K562 (cell line): ENCODE data around the gene SPIRE1. TPM values are rescaled to one million over a fixed set of nuclear protein-coding genes. Genes with fewer than 3 reads are reported as not detected.

Experiments used
- ARNT ChIP-seq, 2 experiments: fragments of 450-650 bp; IDR thresholded peaks; 2 replicates each; pipeline ENCODE4 v1.6.1; 2016; ENCODE audit warnings: mild to moderate bottlenecking in 1 of 2
- ASH1L ChIP-seq: fragments of 450-650 bp; IDR thresholded peaks from 2 replicates; pipeline ENCODE4 v1.6.1; 2018; ENCODE audit warnings: borderline replicate concordance, mild to moderate bottlenecking, low read depth; ENCODE audit not compliant: partially characterized antibody
- CC2D1A ChIP-seq: fragments of 450-650 bp; IDR thresholded peaks from 2 replicates; pipeline ENCODE4 v1.6.1; 2017; ENCODE audit warnings: mild to moderate bottlenecking
- ESRRB ChIP-seq: fragments of 250-450 bp; sonication (Bioruptor Pico); IDR thresholded peaks from 2 replicates; pipeline ENCODE4 v1.5.0; 2020; ENCODE audit warnings: mild to moderate bottlenecking, moderate library complexity, borderline replicate concordance
- ETV1 ChIP-seq: fragments of 450-650 bp; conservative IDR thresholded peaks from 2 replicates; pipeline ENCODE4 v1.6.1; 2016; ENCODE audit warnings: missing genetic modification characterization, control low read depth, low read depth, missing compliant biosample characterization
- HNRNPH1 ChIP-seq: fragments of 200-400 bp; formaldehyde crosslinking; optimal IDR thresholded peaks from 2 replicates; pipeline ENCODE3; 2017; ENCODE audit warnings: low read depth, mild to moderate bottlenecking, low read length, moderate library complexity
- KAT7 ChIP-seq: sonication (generic); formaldehyde crosslinking; IDR thresholded peaks from 2 replicates; pipeline ENCODE4 v1.8.0; 2022; ENCODE audit warnings: missing genetic modification reagents, mild to moderate bottlenecking, borderline replicate concordance
- NCOA4 ChIP-seq: fragments of 450-650 bp; IDR thresholded peaks from 2 replicates; pipeline ENCODE4 v1.6.1; 2018; ENCODE audit warnings: mild to moderate bottlenecking; ENCODE audit not compliant: partially characterized antibody
- NEUROD1 ChIP-seq: fragments of 150-350 bp; IDR thresholded peaks from 2 replicates; pipeline ENCODE4 v1.6.1; 2014; ENCODE audit warnings: borderline replicate concordance, low read length, low read depth; ENCODE audit not compliant: partially characterized antibody
- OTX1 ChIP-seq: fragments of 450-650 bp; formaldehyde crosslinking; IDR thresholded peaks from 2 replicates; pipeline ENCODE4 v1.4.0; 2022; ENCODE audit warnings: mild to moderate bottlenecking
- SMAD2 ChIP-seq: fragments of 150-350 bp; IDR thresholded peaks from 2 replicates; pipeline ENCODE4 v1.6.1; 2014; ENCODE audit warnings: low read depth, mild to moderate bottlenecking, low read length
- TCF7L2 ChIP-seq: fragments of 150-350 bp; IDR thresholded peaks from 2 replicates; pipeline ENCODE4 v1.6.1; 2016; ENCODE audit warnings: low read depth, mild to moderate bottlenecking, low read length, moderate library complexity
- ZNF146 ChIP-seq: IDR thresholded peaks from one replicate; pipeline ENCODE4 v1.6.1; 2018; ENCODE audit warnings: missing compliant biosample characterization; ENCODE audit not compliant: unreplicated experiment
- ZNF75A ChIP-seq: fragments of 450-650 bp; formaldehyde crosslinking; IDR thresholded peaks from 2 replicates; pipeline ENCODE4 v1.4.0; 2020; ENCODE audit warnings: mild to moderate bottlenecking
- polyA plus RNA-seq, 8 experiments: library from polyadenylated mRNA; depleted of rRNA in 4 of 8; stranded (reverse) in 5 of 8; unstranded in 3 of 8; fragments of >200 nt; fragmentation: Nextera tagmentation in 2 of 8; fragmentation: Illumina TruSeq in 1 of 8; extraction: Ambion mirVana in 2 of 8; extraction: Trizol in 1 of 8; gene quantifications; 2 replicates each; pipeline versions ENCODE4 v1.2.1 to v1.2.3, GENCODE V29; 2011 to 2014; ENCODE audit warnings: inconsistent platforms in 1 of 8, missing spikeins in 1 of 8
- total RNA-seq, 7 experiments: library from RNA; depleted of rRNA in 6 of 7; stranded (reverse); fragments of >200 nt in 6 of 7; fragmentation: Illumina TruSeq in 2 of 7; extraction: Trizol in 2 of 7; gene quantifications; 2 replicates each; pipeline versions ENCODE4 v1.2.1 to v1.2.3, GENCODE V29; 2011 to 2021; ENCODE audit warnings: low replicate concordance in 1 of 7
- TF ChIP-seq, protein P1 (sequence below): fragments of 250-450 bp; sonication (Bioruptor Pico); IDR thresholded peaks from 2 replicates; pipeline ENCODE4 v1.4.0; 2020
- TF ChIP-seq, protein P2 (sequence below): IDR thresholded peaks from 2 replicates; pipeline ENCODE4 v1.6.1; 2016; ENCODE audit warnings: missing genetic modification characterization, missing compliant biosample characterization
- TF ChIP-seq, protein P3 (sequence below), 2 experiments: fragments of 200-800 bp in 1 of 2; sonication (Bioruptor generic) in 1 of 2; sonication (generic) in 1 of 2; formaldehyde crosslinking in 1 of 2; IDR thresholded peaks in 1 of 2; conservative IDR thresholded peaks in 1 of 2; 2 replicates each; pipeline versions ENCODE4 v1.5.0 to v1.6.1; 2016 to 2020; ENCODE audit warnings: missing compliant biosample characterization in 1 of 2, missing genetic modification characterization in 1 of 2, missing genetic modification reagents in 1 of 2

The SPIRE1 gene
- total and polyA plus RNA-seq, 9 of the 15 experiments (the other 6 are each of a cell fraction or from before 2014, with no cell fraction given) = 2.9 to 14.0 (median 10.2) TPM

DNA sequence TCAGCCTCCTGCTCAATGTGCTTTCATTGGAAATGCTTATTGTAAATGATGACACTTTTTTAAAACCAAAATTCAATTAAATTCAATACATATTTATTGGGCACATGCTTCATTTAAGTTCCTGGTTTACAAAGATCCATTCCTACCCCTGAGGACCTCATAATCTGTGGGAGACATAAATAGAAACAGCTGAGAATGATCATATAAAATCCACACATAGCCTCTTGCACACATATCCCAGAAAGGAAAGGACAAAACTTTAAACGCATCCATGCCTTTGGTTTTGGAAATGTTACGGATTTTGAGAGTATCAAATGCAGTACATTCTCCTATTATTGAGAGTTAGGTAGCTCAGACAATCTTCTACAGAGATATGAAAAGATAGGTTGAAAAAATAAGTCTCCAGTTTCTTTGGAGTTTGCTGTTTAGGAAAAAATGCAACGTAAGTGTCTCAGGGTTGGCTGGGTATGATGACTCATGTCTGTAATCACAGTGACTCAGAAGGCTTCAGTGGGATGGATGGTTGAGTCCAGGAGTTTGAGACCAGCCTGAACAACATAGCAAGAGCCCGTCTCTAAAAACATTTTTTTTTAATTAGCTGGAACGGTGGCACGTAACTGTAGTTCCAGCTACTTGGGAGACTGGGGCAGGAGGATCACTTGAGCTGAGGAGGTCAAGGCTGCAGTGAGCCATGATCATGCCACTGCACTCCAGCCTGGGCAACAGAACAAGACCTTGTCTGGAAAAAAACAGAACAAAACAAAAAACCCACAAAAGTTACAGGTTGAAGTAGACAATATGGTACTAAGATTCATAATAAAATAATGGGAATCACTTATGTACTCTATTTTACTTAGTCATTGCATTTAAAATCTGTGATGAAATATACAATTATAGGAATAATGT is 254.1 kb downstream of the SPIRE1 start (continued):
- TF ChIP-seq NEUROD1 (peak; percentile 43), ZNF146 (no peak), TCF7L2 (no peak), ASH1L (no peak), HNRNPH1 (no peak), CC2D1A (no peak), SMAD2 (no peak), ESRRB (no peak), NCOA4 (no peak), ZNF75A (CRISPR knock-in tag) (no peak), ARNT (IDR thresholded peaks at IDR 0.05) (peak in 1 of 2 experiments; percentile 77; a peak in 1 of 4 replicates), ETV1 (tag) (no peak), KAT7 (CRISPR knock-in tag) (no peak), OTX1 (CRISPR knock-in tag) (no peak)
- TF ChIP-seq, protein P1, sequence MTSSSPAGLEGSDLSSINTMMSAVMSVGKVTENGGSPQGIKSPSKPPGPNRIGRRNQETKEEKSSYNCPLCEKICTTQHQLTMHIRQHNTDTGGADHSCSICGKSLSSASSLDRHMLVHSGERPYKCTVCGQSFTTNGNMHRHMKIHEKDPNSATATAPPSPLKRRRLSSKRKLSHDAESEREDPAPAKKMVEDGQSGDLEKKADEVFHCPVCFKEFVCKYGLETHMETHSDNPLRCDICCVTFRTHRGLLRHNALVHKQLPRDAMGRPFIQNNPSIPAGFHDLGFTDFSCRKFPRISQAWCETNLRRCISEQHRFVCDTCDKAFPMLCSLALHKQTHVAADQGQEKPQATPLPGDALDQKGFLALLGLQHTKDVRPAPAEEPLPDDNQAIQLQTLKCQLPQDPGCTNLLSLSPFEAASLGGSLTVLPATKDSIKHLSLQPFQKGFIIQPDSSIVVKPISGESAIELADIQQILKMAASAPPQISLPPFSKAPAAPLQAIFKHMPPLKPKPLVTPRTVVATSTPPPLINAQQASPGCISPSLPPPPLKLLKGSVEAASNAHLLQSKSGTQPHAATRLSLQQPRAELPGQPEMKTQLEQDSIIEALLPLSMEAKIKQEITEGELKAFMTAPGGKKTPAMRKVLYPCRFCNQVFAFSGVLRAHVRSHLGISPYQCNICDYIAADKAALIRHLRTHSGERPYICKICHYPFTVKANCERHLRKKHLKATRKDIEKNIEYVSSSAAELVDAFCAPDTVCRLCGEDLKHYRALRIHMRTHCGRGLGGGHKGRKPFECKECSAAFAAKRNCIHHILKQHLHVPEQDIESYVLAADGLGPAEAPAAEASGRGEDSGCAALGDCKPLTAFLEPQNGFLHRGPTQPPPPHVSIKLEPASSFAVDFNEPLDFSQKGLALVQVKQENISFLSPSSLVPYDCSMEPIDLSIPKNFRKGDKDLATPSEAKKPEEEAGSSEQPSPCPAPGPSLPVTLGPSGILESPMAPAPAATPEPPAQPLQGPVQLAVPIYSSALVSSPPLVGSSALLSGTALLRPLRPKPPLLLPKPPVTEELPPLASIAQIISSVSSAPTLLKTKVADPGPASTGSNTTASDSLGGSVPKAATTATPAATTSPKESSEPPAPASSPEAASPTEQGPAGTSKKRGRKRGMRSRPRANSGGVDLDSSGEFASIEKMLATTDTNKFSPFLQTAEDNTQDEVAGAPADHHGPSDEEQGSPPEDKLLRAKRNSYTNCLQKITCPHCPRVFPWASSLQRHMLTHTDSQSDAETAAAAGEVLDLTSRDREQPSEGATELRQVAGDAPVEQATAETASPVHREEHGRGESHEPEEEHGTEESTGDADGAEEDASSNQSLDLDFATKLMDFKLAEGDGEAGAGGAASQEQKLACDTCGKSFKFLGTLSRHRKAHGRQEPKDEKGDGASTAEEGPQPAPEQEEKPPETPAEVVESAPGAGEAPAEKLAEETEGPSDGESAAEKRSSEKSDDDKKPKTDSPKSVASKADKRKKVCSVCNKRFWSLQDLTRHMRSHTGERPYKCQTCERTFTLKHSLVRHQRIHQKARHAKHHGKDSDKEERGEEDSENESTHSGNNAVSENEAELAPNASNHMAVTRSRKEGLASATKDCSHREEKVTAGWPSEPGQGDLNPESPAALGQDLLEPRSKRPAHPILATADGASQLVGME (CRISPR knock-in tag) = no peak
- TF ChIP-seq, protein P2, sequence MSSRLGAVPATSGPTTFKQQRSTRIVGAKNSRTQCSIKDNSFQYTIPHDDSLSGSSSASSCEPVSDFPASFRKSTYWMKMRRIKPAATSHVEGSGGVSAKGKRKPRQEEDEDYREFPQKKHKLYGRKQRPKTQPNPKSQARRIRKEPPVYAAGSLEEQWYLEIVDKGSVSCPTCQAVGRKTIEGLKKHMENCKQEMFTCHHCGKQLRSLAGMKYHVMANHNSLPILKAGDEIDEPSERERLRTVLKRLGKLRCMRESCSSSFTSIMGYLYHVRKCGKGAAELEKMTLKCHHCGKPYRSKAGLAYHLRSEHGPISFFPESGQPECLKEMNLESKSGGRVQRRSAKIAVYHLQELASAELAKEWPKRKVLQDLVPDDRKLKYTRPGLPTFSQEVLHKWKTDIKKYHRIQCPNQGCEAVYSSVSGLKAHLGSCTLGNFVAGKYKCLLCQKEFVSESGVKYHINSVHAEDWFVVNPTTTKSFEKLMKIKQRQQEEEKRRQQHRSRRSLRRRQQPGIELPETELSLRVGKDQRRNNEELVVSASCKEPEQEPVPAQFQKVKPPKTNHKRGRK (tag) = no peak
- TF ChIP-seq, protein P3, sequence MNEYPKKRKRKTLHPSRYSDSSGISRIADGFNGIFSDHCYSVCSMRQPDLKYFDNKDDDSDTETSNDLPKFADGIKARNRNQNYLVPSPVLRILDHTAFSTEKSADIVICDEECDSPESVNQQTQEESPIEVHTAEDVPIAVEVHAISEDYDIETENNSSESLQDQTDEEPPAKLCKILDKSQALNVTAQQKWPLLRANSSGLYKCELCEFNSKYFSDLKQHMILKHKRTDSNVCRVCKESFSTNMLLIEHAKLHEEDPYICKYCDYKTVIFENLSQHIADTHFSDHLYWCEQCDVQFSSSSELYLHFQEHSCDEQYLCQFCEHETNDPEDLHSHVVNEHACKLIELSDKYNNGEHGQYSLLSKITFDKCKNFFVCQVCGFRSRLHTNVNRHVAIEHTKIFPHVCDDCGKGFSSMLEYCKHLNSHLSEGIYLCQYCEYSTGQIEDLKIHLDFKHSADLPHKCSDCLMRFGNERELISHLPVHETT (CRISPR knock-in tag; conservative IDR thresholded peaks at IDR 0.05 in 1 of 2, IDR thresholded peaks at IDR 0.05 in 1 of 2) = no peak
